Hematopoietic multipotent progenitor cell treated with erythropoietin and hydrocortisone succinate and interleukin-3 and kit ligand, for 17 days (in vitro differentiated cells): ENCODE results near the gene RPL7A.
"Not testable (repeated sequence)": the region's sequence is repeated elsewhere in the genome, so short reads cannot be mapped to it uniquely, and the experiment has no call there.

Source experiments
- DNase-seq: peaks from one replicate; pipeline ENCODE4 v3.0.0-alpha.2; 2015; ENCODE audit warnings: low spot score

Gene RPL7A

GRCh38 chr9:133369422-133369821, 21.4 kb downstream of the RPL7A start:
- DNase-seq: no peak

GRCh38 chr9:133369933-133370332, 21.9 kb downstream of the RPL7A start:
- no peak for DNase-seq

GRCh38 chr9:133370685-133371084, 22.7 kb downstream of the RPL7A start:
- DNase-seq: no peak

GRCh38 chr9:133371261-133371711, 23.3 kb downstream of the RPL7A start:
- DNase-seq: no peak

GRCh38 chr9:133372144-133372543, 24.1 kb downstream of the RPL7A start:
- DNase-seq: no peak

GRCh38 chr9:133374612-133375115, 26.6 kb downstream of the RPL7A start:
- peak; percentile 50 for DNase-seq

- peak; percentile 51 for DNase-seq
Measured at GRCh38 chr9:133375116-133375723, 27.2 kb downstream of the RPL7A start.

- DNase-seq: peak; percentile 94
Measured at GRCh38 chr9:133375724-133376654, 28.0 kb downstream of the RPL7A start, which contains the start of the genes STKLD1 and SURF4. Gene STKLD1, plus strand, starts transcription at chr9:133376366. Its CDS starts 108 bp downstream, at chr9:133376474. Gene SURF4, minus strand, starts transcription at chr9:133376060. Its CDS starts 91 bp downstream, at chr9:133375969.

- DNase-seq: not testable (repeated sequence)
Measured at GRCh38 chr9:133377280-133377679, 29.3 kb downstream of the RPL7A start.

- DNase-seq: no peak
Measured at GRCh38 chr9:133377721-133378216, 29.8 kb downstream of the RPL7A start.

GRCh38 chr9:133378408-133378962, 30.5 kb downstream of the RPL7A start:
- DNase-seq: no peak

- DNase-seq: no peak
Measured at GRCh38 chr9:133379153-133380086, 31.4 kb downstream of the RPL7A start.

GRCh38 chr9:133380734-133381133, 32.7 kb downstream of the RPL7A start:
- DNase-seq: no peak

- no peak for DNase-seq
Measured at GRCh38 chr9:133382507-133383141, 34.6 kb downstream of the RPL7A start.

GRCh38 chr9:133383438-133383837, 35.4 kb downstream of the RPL7A start:
- DNase-seq: no peak

GRCh38 chr9:133384736-133385321, 36.8 kb downstream of the RPL7A start:
- DNase-seq: no peak

GRCh38 chr9:133385452-133385851, 37.4 kb downstream of the RPL7A start:
- DNase-seq: no peak

- DNase-seq: no peak
Measured at GRCh38 chr9:133386338-133386737, 38.3 kb downstream of the RPL7A start.

- DNase-seq: no peak
Measured at GRCh38 chr9:133387680-133388079, 39.7 kb downstream of the RPL7A start.

GRCh38 chr9:133389025-133389557, 41.1 kb downstream of the RPL7A start:
- no peak for DNase-seq
